ENCODE data around the gene CCDC179. TPM values are rescaled to one million over a fixed set of nuclear protein-coding genes. Genes with fewer than 3 reads are reported as not detected.

Gene CCDC179
- total RNA-seq, 2 donors from 2014 or later = not detected

Other genes with a start within 250 kb of the CCDC179 start
- 1 to 10 TPM; 3.6 to 4.8 TPM for gene FANCF, start 234.7 kb downstream of the CCDC179 start, total RNA-seq
- gene GAS2, start 193.9 kb downstream of the CCDC179 start, total RNA-seq = 1 to 10 TPM; 6.5 to 9.7 TPM
- 10 to 100 TPM; 13.1 to 13.9 TPM for gene SVIP, start 30.7 kb downstream of the CCDC179 start, total RNA-seq

Data from right atrium auricular region (tissue), 2 donors.